ENCODE results near the gene NOL7.

The NOL7 gene

GRCh38 chr6:13614926-13615791 is at the start of gene NOL7:
Gene NOL7 (plus strand): TSS chr6:13615335. CDS start chr6:13615359, 24 bp downstream.
- DNase-seq (ENCODE audit: low read depth), result peak; percentile 99

DNA sequence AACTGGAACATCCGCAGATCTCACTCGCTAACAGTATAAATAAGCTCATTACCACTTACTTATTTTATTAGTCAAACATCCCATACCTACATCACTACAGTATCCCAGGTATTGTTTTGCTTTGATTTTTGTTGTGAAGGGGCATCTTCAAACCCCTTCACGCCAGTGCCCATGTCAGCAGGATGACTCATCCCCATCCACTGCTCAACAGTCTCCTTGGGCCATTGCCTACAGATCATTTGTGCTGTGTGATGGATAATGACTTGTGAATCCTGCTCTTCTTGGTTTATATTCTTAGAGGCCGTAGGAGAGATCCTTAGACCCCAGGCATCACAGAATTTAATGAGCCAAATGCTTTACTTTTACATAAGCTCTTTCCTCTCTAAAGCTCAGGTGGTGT is 49.2 kb upstream of the NOL7 start:
- DNase-seq (ENCODE audit: low read depth), result no peak

DNA sequence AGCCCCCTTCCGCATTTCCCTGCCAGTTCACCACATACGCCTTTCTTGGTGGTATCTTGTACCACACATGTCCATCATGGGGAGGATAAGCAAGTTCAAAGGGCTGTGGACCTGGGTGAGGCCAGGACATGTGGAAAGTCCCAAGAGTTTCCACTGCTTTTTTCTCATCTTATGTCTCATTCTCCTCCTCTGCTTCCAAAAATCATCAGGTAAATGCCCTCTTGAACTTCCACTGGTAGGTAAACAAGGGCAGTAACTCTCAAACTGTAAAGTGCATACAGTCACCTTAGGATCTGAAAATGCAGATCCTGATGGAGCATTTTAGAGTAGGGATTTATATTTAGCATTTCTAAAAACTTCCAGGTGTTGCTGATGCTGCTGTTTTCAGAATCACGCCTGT is 48.6 kb upstream of the NOL7 start:
- DNase-seq (ENCODE audit: low read depth), result no peak

DNA sequence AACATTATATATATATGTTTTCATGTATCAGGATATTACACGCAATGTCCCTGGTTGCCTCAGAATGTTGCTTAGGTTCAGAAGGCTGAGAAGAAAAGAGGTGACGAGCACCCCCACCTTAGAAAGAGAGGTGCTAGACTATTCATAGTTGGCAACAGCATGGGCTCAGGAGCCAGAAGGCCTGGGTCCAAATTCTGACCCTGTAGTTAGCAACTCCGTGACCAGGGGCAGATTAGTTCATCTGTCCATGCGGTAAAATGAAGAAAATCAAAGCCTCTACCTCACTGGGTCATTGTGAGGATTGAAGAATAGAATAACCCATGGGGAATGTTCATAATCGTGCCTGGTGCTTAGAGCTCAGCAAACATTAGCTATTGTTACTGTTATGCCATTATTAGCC is 46.2 kb upstream of the NOL7 start:
- no peak for DNase-seq (ENCODE audit: low read depth)

- no peak for DNase-seq (ENCODE audit: low read depth)
Measured at GRCh38 chr6:13572240-13572639, 42.9 kb upstream of the NOL7 start.

DNA sequence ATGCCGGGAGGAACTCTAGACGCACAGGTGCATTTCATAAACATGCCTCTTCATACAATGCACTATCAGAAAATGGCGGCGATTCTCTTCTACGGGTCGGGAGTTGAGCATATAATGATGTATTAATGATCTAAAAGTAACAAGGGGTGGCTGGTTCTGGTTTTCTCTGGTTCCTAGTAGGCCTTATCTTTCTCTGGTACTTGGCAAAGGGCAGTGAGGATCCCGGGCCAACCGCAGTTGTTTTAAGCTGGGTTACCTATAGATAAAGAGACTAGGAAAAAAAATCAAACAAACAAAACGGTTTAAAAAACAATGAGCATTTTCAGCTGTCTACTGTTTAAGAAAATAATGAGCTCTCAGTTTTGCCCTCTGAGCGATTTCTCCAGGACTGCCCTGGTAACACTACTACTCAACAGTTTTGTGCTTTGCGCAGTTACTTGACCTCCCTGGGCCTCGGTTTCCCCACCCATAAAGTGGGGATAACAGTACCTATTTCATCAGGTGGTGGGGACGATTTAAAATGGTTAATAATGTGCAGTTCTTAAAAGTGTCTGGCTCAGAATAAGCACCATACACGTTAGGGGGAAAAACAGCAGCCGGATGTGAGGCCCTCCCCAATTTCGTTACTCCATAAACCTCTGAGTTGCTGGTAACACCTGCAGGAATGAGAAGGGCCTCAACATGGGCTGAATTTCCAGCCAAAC is 42.0 kb upstream of the NOL7 start:
- DNase-seq (ENCODE audit: low read depth), result no peak

GRCh38 chr6:13573669-13574110 is 41.4 kb upstream of the NOL7 start:
- DNase-seq (ENCODE audit: low read depth), result peak; percentile 34

DNA sequence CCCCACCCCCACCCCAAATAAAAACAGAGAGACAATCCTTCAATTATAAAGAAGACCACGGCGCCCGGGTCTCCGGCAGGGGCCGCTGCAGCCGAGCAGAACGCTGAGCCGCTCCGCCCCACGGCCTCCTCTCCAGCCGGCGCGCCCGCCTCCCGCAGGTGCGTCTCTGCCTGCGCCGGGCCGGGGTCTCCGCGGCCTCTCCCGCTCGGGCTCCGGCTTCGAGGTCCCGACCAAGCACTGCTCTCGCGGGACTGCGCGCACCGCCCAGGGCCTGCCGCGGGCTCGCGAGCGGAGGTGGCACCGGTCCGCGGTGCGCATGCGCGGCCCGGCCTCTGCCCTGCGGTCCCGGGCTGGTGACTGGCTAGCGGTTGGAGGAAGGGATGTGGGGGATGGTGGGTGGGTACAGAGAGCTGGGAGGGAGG is 41.0 kb upstream of the NOL7 start:
- peak; percentile 86 for DNase-seq (ENCODE audit: low read depth)

DNA sequence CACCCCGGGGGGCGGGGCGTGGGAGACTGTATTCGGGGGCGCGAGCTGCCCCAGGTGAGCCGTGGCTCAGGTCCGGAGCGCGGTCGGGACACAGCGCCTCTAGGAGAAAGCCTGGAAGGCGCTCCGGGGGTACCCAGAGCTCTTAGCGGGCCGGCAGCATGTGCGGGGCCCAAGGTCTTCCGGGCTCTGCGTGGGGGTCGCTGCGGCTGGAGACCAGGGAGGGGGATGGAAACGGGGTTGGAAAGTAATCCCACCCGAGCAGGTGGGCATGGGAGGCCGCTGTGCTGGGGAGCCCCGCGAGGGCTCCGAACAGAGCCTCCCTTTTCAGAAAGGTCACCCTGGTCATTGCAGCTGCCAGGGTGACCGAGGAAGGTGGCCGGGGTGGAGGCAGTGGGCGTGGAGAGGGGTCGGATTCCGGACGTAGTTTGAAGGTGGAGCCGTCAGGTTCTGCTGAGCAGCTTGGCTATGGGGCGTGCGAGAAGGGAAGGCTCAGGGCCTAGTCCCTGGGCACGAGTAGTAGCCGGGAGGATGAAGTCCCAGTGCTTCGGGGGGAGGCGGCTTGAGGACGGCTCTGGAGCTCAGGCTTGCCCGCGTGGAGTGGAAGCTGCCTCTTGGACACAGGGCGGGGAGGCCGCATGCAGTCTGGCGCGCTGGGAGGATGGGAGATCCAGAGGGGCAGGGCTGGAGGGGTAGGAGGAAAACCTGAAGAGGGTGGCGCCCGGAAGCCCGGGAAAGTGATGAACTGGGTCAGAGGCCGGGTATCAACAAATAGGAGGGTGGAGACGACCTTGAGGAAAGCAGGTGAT is 40.4 kb upstream of the NOL7 start, which contains the start of gene SIRT5:
Gene SIRT5 (plus strand): TSS at position 31 of the 806 bp plus-strand sequence. CDS start 9,510 bp downstream, outside the sequence.
- DNase-seq (ENCODE audit: low read depth), result peak; percentile 88

DNA sequence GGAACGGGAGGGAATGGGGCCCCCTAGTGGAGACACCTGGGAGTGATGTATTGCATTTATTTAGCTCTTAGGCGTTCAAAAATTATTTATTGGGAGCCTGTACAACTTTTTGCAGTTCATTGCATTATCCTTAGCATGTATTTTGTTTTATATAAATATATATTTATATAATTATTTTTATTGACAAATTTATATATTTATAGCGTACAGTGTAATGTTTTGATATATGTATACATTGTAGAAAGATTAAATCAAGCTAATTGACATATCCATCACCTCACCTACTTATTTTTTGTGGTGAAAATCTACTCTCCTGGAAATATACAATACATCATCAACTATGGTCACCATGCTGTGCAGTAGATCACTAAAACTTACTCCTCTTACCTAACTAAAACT is 39.8 kb upstream of the NOL7 start:
- DNase-seq (ENCODE audit: low read depth), result no peak

GRCh38 chr6:13576017-13576416 is 39.1 kb upstream of the NOL7 start:
- DNase-seq (ENCODE audit: low read depth), result no peak

DNA sequence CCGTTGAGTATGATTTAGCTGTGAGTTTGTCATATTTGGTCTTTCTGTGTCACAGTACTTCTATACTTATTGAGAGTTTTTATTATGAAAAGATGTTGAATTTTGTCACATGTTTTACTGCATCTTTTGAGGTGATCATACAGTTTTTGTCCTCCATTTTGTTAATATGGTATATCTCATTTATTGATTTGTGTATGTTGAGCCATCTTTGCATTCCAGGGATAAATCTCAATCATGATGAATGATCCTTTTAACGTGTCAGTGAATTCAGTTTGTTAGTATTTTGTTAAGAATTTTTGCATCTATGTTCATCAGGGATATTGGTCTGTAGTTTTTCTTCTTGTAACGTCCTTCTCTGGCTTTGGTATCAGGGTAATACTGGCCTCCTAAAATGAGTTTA is 37.2 kb upstream of the NOL7 start:
- DNase-seq (ENCODE audit: low read depth), result no peak

DNA sequence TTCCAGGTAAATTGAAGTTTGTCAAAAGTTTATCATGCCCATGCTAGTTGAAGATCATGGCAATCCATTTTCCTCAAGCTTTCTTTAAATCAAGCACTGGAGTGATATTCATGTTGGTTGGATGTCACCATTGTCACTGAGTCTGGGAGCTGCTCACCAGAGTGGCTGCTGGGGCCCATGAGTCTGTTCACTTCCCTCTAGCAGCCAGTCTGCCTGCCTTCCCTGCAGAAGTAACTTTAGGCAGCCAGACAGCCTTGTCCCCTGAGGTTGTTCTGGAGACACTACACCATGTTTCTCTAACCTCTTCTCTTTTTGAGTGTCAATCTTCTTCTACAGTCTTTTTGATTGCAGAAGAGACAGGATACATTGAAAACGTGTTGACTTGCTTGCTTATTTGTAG is 35.2 kb upstream of the NOL7 start:
- no peak for DNase-seq (ENCODE audit: low read depth)

DNA sequence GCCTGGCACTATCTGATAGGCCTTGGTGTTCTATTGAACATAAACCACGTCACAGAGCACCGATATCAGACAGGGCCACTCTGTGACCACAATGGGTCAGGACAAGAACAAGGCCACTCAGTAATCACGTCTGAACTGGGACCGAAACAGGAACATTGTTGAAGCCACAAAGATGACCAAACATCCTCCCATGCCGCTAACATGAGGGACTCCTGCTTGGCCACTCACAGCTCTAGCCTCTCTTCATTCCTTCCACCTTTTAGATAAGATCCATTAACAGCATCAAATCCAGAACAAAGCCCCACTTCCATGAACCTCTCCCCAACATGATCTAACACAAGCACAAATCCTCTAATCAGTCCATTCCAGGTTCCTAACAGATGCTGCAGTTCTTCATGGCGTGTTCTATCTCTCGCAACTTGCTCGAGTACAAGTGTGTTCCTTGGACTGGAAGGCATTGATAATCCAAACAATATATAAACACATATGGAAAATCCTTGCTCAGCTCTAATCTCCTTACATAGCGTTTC is 33.4 kb upstream of the NOL7 start:
- DNase-seq (ENCODE audit: low read depth), result no peak

DNA sequence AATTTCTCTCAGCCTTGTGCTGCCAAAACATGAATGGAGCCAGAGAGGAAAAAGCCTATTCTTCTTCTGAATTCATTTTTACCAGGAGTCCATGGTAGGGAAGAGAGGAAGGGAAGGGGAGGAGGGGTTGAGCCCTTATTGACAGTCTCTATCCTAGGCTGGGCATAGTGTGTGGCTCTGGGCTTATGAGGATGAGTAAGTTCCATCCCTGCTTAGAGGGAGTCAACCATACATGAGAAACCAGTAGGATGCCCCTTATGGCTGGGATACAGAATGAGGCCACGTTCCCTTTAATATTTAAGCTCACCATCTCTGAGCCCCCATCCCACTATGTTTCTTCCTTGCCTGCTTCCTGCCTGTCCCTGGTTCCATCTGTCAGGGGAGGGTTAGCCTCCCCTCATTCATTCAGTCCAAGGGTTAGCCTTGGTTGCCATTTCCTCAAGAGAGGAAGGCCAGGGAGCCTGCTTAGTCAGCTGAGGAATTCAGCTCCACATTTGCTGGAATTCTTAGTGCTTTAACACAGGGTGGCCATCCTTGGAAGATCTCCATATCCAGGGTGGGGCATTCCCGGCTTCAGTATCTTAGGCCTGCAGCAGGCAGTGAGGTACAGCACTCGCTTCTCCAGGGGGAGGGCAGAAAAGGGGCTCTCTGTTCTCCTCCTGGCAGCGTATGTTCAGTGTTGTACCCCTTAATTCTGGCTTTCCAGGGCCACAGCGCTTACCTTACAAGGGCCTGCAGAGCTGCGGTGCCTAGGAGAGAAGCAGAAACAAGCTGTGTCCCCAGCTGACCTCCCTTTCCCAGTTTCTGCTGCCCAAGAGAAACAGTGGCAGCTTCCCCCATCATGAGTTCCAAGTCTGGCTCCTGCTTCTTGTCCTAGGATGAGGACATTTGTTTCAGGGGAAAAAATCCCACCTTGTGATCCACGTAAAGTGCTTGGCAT is 28.3 kb upstream of the NOL7 start:
- peak; percentile 11 for DNase-seq (ENCODE audit: low read depth)

- no peak for DNase-seq (ENCODE audit: low read depth)
Measured at GRCh38 chr6:13589801-13590200, 25.3 kb upstream of the NOL7 start.

- no peak for DNase-seq (ENCODE audit: low read depth)
Measured at GRCh38 chr6:13590574-13591153, 24.5 kb upstream of the NOL7 start.

DNA sequence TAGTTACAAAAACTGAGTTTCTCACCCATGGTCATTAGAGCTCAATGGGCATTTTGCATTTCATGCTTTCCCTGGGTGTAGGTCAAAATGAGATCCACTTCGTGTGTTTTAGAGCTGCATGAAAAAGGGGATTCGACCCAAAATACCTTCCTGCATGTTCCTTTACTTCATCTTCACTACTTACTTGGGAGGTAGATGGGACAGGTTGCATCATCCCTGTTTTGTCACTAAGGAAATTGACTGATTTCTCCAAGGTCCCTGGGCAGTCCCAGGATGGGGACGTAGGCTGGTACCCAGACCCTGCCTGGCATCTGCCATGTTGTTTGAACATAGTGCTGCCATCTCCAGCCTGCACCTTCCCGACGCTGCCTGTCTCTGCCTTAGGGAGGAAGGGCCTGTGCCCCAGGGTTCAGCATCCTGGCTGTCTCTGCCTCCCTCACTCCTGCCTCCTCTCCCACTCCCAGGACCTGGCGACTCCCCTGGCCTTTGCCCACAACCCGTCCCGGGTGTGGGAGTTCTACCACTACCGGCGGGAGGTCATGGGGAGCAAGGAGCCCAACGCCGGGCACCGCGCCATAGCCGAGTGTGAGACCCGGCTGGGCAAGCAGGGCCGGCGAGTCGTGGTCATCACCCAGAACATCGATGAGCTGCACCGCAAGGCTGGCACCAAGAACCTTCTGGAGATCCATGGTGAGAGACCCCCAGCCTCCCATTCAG is 23.8 kb upstream of the NOL7 start:
- DNase-seq (ENCODE audit: low read depth), result no peak

- no peak for DNase-seq (ENCODE audit: low read depth)
Measured at GRCh38 chr6:13593103-13593502, 22.0 kb upstream of the NOL7 start.

DNA sequence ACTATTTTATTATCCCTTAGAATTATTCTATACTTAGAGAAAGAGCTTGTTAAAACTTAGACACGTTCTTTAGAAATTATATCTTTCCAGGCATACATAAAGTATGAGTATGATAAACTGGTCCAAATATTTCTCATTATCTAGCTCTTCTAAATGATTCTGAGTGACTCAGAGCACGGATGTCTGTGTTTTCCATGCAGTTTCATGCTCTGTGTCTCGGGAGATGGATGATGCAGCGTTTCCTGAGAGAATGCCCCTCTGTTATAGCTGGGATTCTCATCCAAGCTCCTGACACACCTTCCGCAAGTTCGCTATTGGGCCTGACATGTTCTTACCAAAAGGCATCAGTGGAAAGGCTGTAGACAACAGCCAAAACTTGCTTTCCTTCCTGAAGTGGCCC is 21.4 kb upstream of the NOL7 start:
- no peak for DNase-seq (ENCODE audit: low read depth)
